Testis (tissue), 3 donors: ENCODE measurements around the gene USP48. TPM values are rescaled to one million over a fixed set of nuclear protein-coding genes. Genes with fewer than 3 reads are reported as not detected.
"Not testable (repeated sequence)": the region's sequence is repeated elsewhere in the genome, so short reads cannot be mapped to it uniquely, and the experiment has no call there.

Source experiments
- DNase-seq: peaks from one replicate; pipeline ENCODE4 v3.0.0-alpha.2; 2019
- H3K27ac ChIP-seq, 2 donors: fragments of 200-600 bp; sonication (generic); one replicate each; pipeline ENCODE4 v1.5.1; 2019
- H3K27me3 ChIP-seq: fragments of 200-600 bp; sonication (generic); one replicate; pipeline ENCODE4 v1.5.1; 2019
- H3K36me3 ChIP-seq: fragments of 200-600 bp; sonication (generic); one replicate; pipeline ENCODE4 v1.5.1; 2017; ENCODE audit warnings: low read depth; ENCODE audit errors: missing control alignments
- H3K4me1 ChIP-seq: fragments of 200-600 bp; sonication (generic); one replicate; pipeline ENCODE4 v1.5.1; 2019
- H3K4me3 ChIP-seq, 2 donors: fragments of 200-600 bp; sonication (generic); one replicate each; pipeline ENCODE4 v1.5.1; 2017 to 2019
- H3K9me3 ChIP-seq: fragments of 200-600 bp; sonication (generic); one replicate; pipeline ENCODE4 v1.5.1; 2017
- POLR2A ChIP-seq: fragments of 450-650 bp; IDR thresholded peaks from one replicate; pipeline ENCODE4 v1.6.1; 2017; ENCODE audit warnings: antibody characterized with exemption, mild to moderate bottlenecking, moderate library complexity
- WGBS, 2 donors: methylation state at CpG; one replicate each; pipeline ENCODE4 v1.1.5; 2018; 5-methylcytosine and 5-hydroxymethylcytosine counted together
- intact Hi-C: fragments of 100-400 bp; cut with DNase I; formaldehyde crosslinking; loops from one replicate; pipeline ENCODE4 v1.15.1; 2023; ENCODE audit warnings: low total_unique reads
- polyA plus RNA-seq: library from polyadenylated mRNA; stranded (reverse); fragments of 350-450 nt; fragmentation: Illumina TruSeq; extraction: RNeasy Lipid Tissue Mini Kit (QIAGEN cat#74804); gene quantifications from one replicate; pipeline ENCODE4 v1.2.3, GENCODE V29; 2014; ENCODE audit warnings: low read depth, low replicate concordance; ENCODE audit not compliant: insufficient read depth
- total RNA-seq, 2 donors: library from RNA; depleted of rRNA; stranded (reverse); fragments of >200 nt; gene quantifications; one replicate each; pipeline ENCODE4 v1.2.3, GENCODE V29; 2016
- TF ChIP-seq, protein P1 (sequence below), 3 experiments: fragments of 450-650 bp in 2 of 3; fragments of 200-600 bp in 1 of 3; sonication (generic) in 1 of 3; IDR thresholded peaks; one replicate each; pipeline ENCODE4 v1.5.1; 2016 to 2019; ENCODE audit warnings: antibody characterized with exemption in 3 of 3, mild to moderate bottlenecking in 2 of 3, moderate library complexity in 1 of 3

USP48 gene
- total and polyA plus RNA-seq, 3 donors from 2014 or later: 33.3 to 66.2 (median 63.0) TPM

DNA sequence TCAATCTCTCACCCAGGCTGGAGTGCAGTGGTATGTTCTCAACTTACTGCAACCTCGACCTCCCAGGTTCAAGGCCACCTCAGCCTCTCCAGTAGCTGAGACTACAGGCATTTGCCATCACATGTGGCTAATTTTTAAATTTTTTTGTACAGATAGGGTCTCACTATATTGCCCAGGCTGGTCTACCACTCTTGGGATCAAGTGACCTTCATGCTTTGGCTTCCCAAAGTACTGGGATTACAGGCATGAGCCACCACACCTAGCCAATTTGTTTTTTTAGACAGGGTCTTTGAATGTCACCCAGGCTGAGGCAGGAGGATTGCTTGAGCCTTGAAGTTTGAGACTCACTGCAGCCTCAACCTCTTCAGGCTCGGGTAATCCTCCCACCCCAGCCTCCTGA lies 10.2 kb upstream of the USP48 start:
- no peaks in the 10 kb centered on the region for H3K27me3 ChIP-seq
- WGBS, 2 donors: 83 to 86% methylated on average over 2 of the region's 2 CpGs
- H3K4me3 ChIP-seq: no peak overlapping the region
- no peak for TF ChIP-seq POLR2A
- TF ChIP-seq, protein P1, sequence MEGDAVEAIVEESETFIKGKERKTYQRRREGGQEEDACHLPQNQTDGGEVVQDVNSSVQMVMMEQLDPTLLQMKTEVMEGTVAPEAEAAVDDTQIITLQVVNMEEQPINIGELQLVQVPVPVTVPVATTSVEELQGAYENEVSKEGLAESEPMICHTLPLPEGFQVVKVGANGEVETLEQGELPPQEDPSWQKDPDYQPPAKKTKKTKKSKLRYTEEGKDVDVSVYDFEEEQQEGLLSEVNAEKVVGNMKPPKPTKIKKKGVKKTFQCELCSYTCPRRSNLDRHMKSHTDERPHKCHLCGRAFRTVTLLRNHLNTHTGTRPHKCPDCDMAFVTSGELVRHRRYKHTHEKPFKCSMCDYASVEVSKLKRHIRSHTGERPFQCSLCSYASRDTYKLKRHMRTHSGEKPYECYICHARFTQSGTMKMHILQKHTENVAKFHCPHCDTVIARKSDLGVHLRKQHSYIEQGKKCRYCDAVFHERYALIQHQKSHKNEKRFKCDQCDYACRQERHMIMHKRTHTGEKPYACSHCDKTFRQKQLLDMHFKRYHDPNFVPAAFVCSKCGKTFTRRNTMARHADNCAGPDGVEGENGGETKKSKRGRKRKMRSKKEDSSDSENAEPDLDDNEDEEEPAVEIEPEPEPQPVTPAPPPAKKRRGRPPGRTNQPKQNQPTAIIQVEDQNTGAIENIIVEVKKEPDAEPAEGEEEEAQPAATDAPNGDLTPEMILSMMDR (IDR thresholded peaks at IDR 0.05): no peak
- no peak overlapping the region for H3K27ac ChIP-seq
- no peaks in the 10 kb centered on the region for H3K9me3 ChIP-seq
- no peak for DNase-seq
- no peaks in the 10 kb centered on the region for H3K4me1 ChIP-seq
- H3K36me3 ChIP-seq: no peaks in the 10 kb centered on the region
- intact Hi-C loops: no loop called here

GRCh38 chr1:21786640-21787039 lies 3.7 kb upstream of the USP48 start:
- Histone ChIP-seq H3K4me3 (no peak overlapping the region), H3K9me3 (no peaks in the 10 kb centered on the region), H3K36me3 (no peaks in the 10 kb centered on the region), H3K4me1 (peaks cover 2% of the 10 kb centered on the region), H3K27me3 (no peaks in the 10 kb centered on the region), H3K27ac (no peak overlapping the region)
- TF ChIP-seq, protein P1 (IDR thresholded peaks at IDR 0.05): no peak
- TF ChIP-seq POLR2A: no peak
- intact Hi-C loops: no loop called here
- WGBS, 2 donors: 68 to 69% methylated on average over 2 of the region's 2 CpGs
- no peak for DNase-seq

- H3K9me3 ChIP-seq, intact Hi-C loops, H3K27me3 ChIP-seq, H3K4me3 ChIP-seq, H3K4me1 ChIP-seq, H3K27ac ChIP-seq, DNase-seq, H3K36me3 ChIP-seq: not testable (repeated sequence)
- WGBS, 2 donors: 81 to 90% methylated on average over 9 of the region's 9 CpGs
Observed at GRCh38 chr1:21785764-21786163, 2.8 kb upstream of the USP48 start.

- intact Hi-C loops: no loop called here
- DNase-seq: no peak
- WGBS, 2 donors: 30 to 34% methylated on average over 32 of the region's 32 CpGs
- TF ChIP-seq POLR2A: no peak
- TF ChIP-seq, protein P1 (IDR thresholded peaks at IDR 0.05): no peak
- Histone ChIP-seq H3K4me1 (peaks cover 10% of the 10 kb centered on the region), H3K36me3 (no peaks in the 10 kb centered on the region), H3K9me3 (no peaks in the 10 kb centered on the region), H3K4me3 (peak overlapping the region; percentile 89 to 100), H3K27ac (peak overlapping the region; percentile 100), H3K27me3 (no peaks in the 10 kb centered on the region)
Observed at GRCh38 chr1:21783679-21784603, 992 bp upstream of the USP48 start.

GRCh38 chr1:21782349-21782867 lies 541 bp downstream of the USP48 start:
- Histone ChIP-seq H3K27ac (peak overlapping the region; percentile 100), H3K27me3 (no peaks in the 10 kb centered on the region), H3K4me3 (peak overlapping the region; percentile 89 to 100), H3K36me3 (no peaks in the 10 kb centered on the region), H3K9me3 (no peaks in the 10 kb centered on the region), H3K4me1 (peaks cover 10% of the 10 kb centered on the region)
- 0% methylated on average over 16 to 37 of the region's 37 CpGs for WGBS, 2 donors
- TF ChIP-seq, protein P1 (IDR thresholded peaks at IDR 0.05): peak in 1 of 3 experiments; percentile 20
- TF ChIP-seq POLR2A: no peak
- intact Hi-C loops: no loop called here
- peak; percentile 78 for DNase-seq
